Right lobe of liver (tissue), 6 donors: Measurements from ENCODE around the gene DNASE1L3. TPM values are rescaled to one million over a fixed set of nuclear protein-coding genes. Genes with fewer than 3 reads are reported as not detected.

ENCODE experiments used
- ATAC-seq, 4 donors: fragments of 200-7000 bp; cut with Tn5 transposase; one replicate each; pipeline ENCODE4 v1.9.1; 2020; ENCODE audit warnings: mild to moderate bottlenecking in 4 of 4, moderate library complexity in 4 of 4
- DNase-seq, 3 donors: peaks; one replicate each; pipeline ENCODE4 v3.0.0-alpha.2; 2020
- H3K27ac ChIP-seq, 3 donors: fragments of 200-600 bp; one replicate each; pipeline ENCODE4 v1.8.0; 2022
- H3K27me3 ChIP-seq, 2 donors: fragments of 200-600 bp; one replicate each; pipeline ENCODE4 v1.8.0; 2022
- H3K36me3 ChIP-seq, 4 donors: fragments of 200-600 bp; sonication (generic) in 1 of 4; one replicate each; pipeline versions ENCODE4 v1.5.1 to v1.8.0; 2017 to 2022; ENCODE audit warnings: control low read depth in 1 of 4
- H3K4me1 ChIP-seq, 4 donors: fragments of 200-600 bp; sonication (generic) in 1 of 4; one replicate each; pipeline versions ENCODE4 v1.5.1 to v1.8.0; 2017 to 2022; ENCODE audit warnings: control low read depth in 1 of 4
- H3K4me3 ChIP-seq, 3 donors: fragments of 200-600 bp; one replicate each; pipeline ENCODE4 v1.8.0; 2022
- H3K9me3 ChIP-seq, 4 donors: fragments of 200-600 bp; sonication (generic) in 1 of 4; one replicate each; pipeline versions ENCODE4 v1.5.1 to v1.8.0; 2017 to 2022; ENCODE audit warnings: control low read depth in 1 of 4
- CTCF ChIP-seq, 4 donors: fragments of 200-600 bp in 3 of 4; fragments of 450-650 bp in 1 of 4; IDR thresholded peaks; one replicate each; pipeline versions ENCODE4 v1.5.1 to v1.8.0; 2016 to 2022; ENCODE audit warnings: antibody characterized with exemption in 4 of 4, mild to moderate bottlenecking in 2 of 4
- POLR2A ChIP-seq: fragments of 450-650 bp; IDR thresholded peaks from one replicate; pipeline ENCODE4 v1.6.1; 2017; ENCODE audit warnings: antibody characterized with exemption, mild to moderate bottlenecking
- WGBS: methylation state at CpG from one replicate; pipeline ENCODE4 v1.1.6; 2018; ENCODE audit warnings: low coverage, low lambda C conversion rate; ENCODE audit not compliant: insufficient coverage; ENCODE audit errors: missing lambda C conversion rate; 5-methylcytosine and 5-hydroxymethylcytosine counted together
- intact Hi-C, 2 donors: fragments of 100-400 bp; cut with DNase I; formaldehyde crosslinking; loops; one replicate each; pipeline versions ENCODE4 v1.11.2 to v1.14.1; 2022
- total RNA-seq, 6 experiments: library from RNA; depleted of rRNA in 2 of 6; stranded (reverse); fragments of >200 nt in 2 of 6; fragmentation: NEBNext Ultra II Directional in 3 of 6; extraction: Animal tissue kit (Norgen Biotek cat#: 25700) in 3 of 6; gene quantifications; one replicate each; pipeline versions ENCODE4 v1.1.0 to v1.2.4, GENCODE V29; 2016 to 2023
- donor health status: DM: no; HTN: yes; CAD: no.
- donor health status: DM: no; HTN: no; CAD: no.
- donor health status: DM: no; HTN: no; CAD: no.
- donor health status: DM: no; HTN: yes; CAD: no.
- donor health status: DM: no; HTN: yes; CAD: no.

Gene DNASE1L3
- total RNA-seq, 6 experiments from 2014 or later, result 32.9 to 134 (median 61.0) TPM

- WGBS, result 90% methylated on average over 6 of the region's 7 CpGs
- Histone ChIP-seq H3K4me3 (no peak overlapping the region), H3K27me3 (no peaks in the 10 kb centered on the region), H3K9me3 (no peaks in the 10 kb centered on the region), H3K36me3 (no peaks in the 10 kb centered on the region), H3K4me1 (peaks cover 3 to 26% (median 13%) of the 10 kb centered on the region in 4 donors), H3K27ac (no peak overlapping the region)
- intact Hi-C loops, result loop anchor here (5.0 to 10.0 kb wide), 3 partner anchors 112 to 230 kb away; no protein-coding TSS in a partner anchor
- no peak for DNase-seq
- no peak for ATAC-seq
- no peak for TF ChIP-seq POLR2A
- no peak for TF ChIP-seq CTCF (IDR thresholded peaks at IDR 0.05)
Observed at GRCh38 chr3:58184982-58185360, 25.8 kb downstream of the DNASE1L3 start.

GRCh38 chr3:58184309-58184981 is 26.3 kb downstream of the DNASE1L3 start:
- H3K9me3 ChIP-seq, result no peaks in the 10 kb centered on the region
- H3K27me3 ChIP-seq, result no peaks in the 10 kb centered on the region
- WGBS, result 87% methylated on average over 4 of the region's 11 CpGs
- ATAC-seq (no peak), DNase-seq (no peak)
- intact Hi-C loops, result loop anchor here (5.0 to 10.0 kb wide), 2 partner anchors 113 to 230 kb away; no protein-coding TSS in a partner anchor
- no peak for TF ChIP-seq POLR2A
- TF ChIP-seq CTCF (IDR thresholded peaks at IDR 0.05), result no peak
- H3K36me3 ChIP-seq, result no peaks in the 10 kb centered on the region
- peaks cover 3 to 22% (median 11%) of the 10 kb centered on the region in 4 donors for H3K4me1 ChIP-seq
- no peak overlapping the region for H3K27ac ChIP-seq
- no peak overlapping the region for H3K4me3 ChIP-seq

GRCh38 chr3:58183891-58184290 is 26.9 kb downstream of the DNASE1L3 start:
- TF ChIP-seq POLR2A, result no peak
- no peak for TF ChIP-seq CTCF (IDR thresholded peaks at IDR 0.05)
- Histone ChIP-seq H3K27me3 (no peaks in the 10 kb centered on the region), H3K4me3 (no peak overlapping the region), H3K27ac (no peak overlapping the region), H3K4me1 (peaks cover 3 to 22% (median 9%) of the 10 kb centered on the region in 4 donors), H3K9me3 (no peaks in the 10 kb centered on the region), H3K36me3 (no peaks in the 10 kb centered on the region)
- intact Hi-C loops, result loop anchor here (5.0 to 10.0 kb wide), 2 partner anchors 113 to 231 kb away; no protein-coding TSS in a partner anchor
- ATAC-seq (no peak), DNase-seq (no peak)
- WGBS, result 33% methylated on average over 1 of the region's 12 CpGs

GRCh38 chr3:58183221-58183620 is 27.6 kb downstream of the DNASE1L3 start:
- intact Hi-C loops, result loop anchor here (5.0 to 10.0 kb wide), 2 partner anchors 114 to 232 kb away; no protein-coding TSS in a partner anchor
- DNase-seq, result no peak
- TF ChIP-seq POLR2A, result no peak
- TF ChIP-seq CTCF (IDR thresholded peaks at IDR 0.05), result no peak
- Histone ChIP-seq H3K4me1 (peaks cover under 1 to 22% (median 6%) of the 10 kb centered on the region in 4 donors), H3K27ac (no peak overlapping the region), H3K9me3 (no peaks in the 10 kb centered on the region), H3K36me3 (no peaks in the 10 kb centered on the region), H3K27me3 (no peaks in the 10 kb centered on the region), H3K4me3 (no peak overlapping the region)
- ATAC-seq, result no peak
- 56% methylated on average over 1 of the region's 1 CpG for WGBS
